ENCODE results near the gene DRAM1. TPM values are rescaled to one million over a fixed set of nuclear protein-coding genes. Genes with fewer than 3 reads are reported as not detected.
A peak's percentile ranks its signal among the peaks of the same experiment; 100 is the strongest.
"Not testable (repeated sequence)": the region's sequence is repeated elsewhere in the genome, so short reads cannot be mapped to it uniquely, and the experiment has no call there.

The DRAM1 gene
- total RNA-seq, 1 experiment from 2014 or later = 16.9 TPM

GRCh38 chr12:101859664-101860607 lies 17.4 kb upstream of the DRAM1 start:
- DNase-seq (ENCODE audit: low spot score) = no peak

- DNase-seq (ENCODE audit: low spot score) = not testable (repeated sequence)
These were observed 15.7 kb upstream of the DRAM1 start for GRCh38 chr12:101861688-101862087.

DNA sequence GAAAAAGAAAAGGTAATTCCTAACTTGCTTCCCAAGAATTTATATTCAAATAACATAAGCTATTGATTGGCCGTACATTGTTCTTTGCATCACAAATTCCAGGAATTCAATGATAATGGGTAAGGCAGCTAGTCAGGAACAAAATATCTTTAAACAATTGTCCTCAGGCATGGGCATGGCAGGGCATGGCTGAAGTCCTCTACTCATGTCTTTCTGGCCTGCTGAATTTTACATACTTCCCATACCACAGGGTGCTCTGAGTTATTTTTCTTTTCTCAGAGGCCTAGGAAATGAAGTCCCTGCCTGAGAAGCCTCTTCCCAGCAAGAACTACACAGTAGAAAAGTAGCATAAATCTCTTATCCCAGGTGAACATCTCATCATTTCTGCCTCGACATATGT lies 15.1 kb upstream of the DRAM1 start:
- no peak for DNase-seq (ENCODE audit: low spot score)

GRCh38 chr12:101863981-101864380 lies 13.4 kb upstream of the DRAM1 start:
- DNase-seq (ENCODE audit: low spot score) = no peak

DNA sequence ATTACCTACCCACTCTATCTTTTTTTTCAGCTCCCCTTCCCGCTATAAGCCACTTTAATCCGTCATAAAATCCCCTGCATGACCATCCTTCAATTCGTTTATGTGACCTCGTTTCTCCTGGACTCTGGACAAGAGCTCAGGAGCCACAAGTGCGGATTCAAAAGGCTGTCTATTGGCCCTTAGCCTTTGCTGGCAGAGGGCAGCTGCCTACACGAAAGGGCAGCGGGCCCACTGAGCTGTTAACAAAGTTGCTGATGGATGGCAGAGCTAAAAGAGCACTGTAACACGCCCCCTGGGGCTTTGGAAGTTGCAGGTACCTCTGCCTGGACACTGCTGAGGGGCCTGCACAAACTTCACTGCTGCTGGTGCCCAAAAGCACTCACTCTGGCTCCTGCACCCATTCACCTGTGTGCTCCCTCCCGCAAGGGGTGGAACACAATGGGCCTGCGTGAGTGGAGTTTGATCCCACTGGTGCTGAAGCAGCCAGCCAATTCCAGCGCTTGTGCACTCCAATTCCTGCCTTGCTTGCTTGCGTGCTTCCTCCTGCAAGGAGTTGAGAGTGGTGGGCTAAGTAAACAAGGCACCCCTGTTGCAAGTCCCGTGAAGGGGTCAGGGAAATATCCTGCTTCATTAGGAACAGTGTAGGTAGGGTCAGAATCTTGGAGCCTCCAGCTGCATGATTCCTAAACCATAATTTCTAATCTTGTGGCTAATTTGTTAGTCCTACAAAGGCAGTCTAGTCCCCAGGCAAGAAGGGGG lies 10.6 kb upstream of the DRAM1 start:
- no peak for DNase-seq (ENCODE audit: low spot score)

GRCh38 chr12:101867619-101868018 lies 9.8 kb upstream of the DRAM1 start:
- not testable (repeated sequence) for DNase-seq (ENCODE audit: low spot score)

DNA sequence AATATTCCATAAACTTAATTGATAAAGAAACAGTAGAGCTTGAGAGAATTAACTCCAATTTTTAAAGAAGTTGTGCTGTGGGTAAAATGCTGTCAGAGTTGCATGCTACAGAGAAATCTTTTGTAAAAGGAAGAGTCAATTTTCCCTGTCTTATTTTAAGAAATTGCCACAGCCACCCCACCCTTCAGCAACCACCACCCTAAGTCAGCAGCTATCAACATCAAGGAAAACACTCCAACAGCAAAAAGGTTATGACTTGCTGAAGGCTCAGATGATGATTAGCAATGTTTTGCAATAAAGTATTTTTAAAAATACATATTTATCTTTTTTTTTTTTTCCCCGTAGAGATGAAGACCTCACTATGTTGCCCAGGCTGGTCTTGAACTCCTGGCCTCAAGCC lies 6.5 kb upstream of the DRAM1 start:
- DNase-seq (ENCODE audit: low spot score) = no peak

GRCh38 chr12:101875162-101875561 lies 2.2 kb upstream of the DRAM1 start:
- DNase-seq (ENCODE audit: low spot score) = no peak

GRCh38 chr12:101876322-101876860 lies 989 bp upstream of the DRAM1 start:
- DNase-seq (ENCODE audit: low spot score) = no peak

- DNase-seq (ENCODE audit: low spot score) = no peak
These were observed 444 bp downstream of the DRAM1 start for GRCh38 chr12:101877806-101878242.

DNA sequence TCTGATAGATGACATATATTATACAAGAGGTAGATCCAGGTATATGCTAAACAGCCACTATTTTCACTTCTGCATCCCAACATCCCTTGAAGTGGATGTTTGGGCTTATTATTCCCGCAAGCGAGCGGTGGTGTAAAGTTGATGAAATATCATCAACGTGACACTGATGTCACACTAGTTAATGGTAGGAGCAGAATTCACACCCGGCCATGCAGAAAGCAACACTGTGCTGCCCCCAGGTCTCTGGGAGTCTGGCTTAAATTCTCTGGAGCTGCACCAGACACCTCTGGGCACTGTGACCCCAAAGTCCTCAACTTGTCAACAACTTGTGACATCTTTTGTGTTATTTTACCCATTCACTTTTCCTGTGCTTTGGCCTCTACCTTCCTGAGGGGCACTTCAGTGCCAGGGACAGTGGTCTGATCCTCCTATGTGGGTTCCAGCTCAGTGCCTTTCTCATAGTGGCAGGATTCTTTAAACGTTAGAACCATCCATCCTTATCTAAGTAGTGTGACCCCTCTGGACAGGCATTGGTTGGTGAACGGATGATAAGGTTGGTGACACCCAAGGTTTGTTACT lies 952 bp downstream of the DRAM1 start:
- DNase-seq (ENCODE audit: low spot score) = no peak

DNA sequence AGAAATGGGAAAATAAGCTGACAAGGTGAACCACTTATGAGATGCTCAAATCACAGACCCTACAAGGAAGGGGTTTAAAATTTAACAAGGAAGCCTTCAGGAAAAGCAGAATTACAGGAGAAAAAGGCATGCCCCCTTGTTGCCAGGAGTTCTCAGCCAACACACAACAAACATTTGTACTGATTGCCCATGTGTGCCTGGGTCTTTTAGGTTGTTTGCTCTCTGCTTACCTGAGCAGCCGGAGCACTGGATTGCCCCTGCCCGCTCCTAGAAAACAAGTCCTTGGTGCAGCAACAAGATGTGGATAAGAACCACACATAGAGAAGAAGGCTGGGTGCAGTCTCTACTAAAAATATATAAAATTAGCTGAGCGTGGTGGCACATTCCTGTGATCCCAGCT lies 3.4 kb downstream of the DRAM1 start:
- DNase-seq (ENCODE audit: low spot score) = no peak

DNA sequence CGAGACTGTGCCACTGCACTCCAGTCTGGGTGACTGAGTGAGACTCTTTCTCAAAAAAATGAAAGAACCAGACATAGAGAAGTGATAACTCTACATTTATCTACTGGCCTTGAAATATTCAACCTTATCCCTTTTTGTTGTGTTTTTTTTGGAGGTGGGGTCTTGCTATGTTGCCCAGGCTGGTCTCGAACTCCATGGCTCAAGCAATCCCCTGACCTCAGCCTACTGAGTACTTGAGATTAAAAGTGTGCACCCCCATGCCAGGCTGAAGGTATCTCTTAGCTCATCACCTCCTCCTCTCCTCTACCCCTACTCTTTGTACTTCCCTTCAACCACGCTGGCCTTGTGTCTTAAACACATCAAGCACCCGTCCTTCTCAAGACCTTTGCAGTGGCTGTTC lies 3.8 kb downstream of the DRAM1 start:
- DNase-seq (ENCODE audit: low spot score) = no peak

GRCh38 chr12:101884174-101884573 lies 6.8 kb downstream of the DRAM1 start:
- DNase-seq (ENCODE audit: low spot score) = no peak

- not testable (repeated sequence) for DNase-seq (ENCODE audit: low spot score)
These were observed 7.5 kb downstream of the DRAM1 start for GRCh38 chr12:101884781-101885340.

DNA sequence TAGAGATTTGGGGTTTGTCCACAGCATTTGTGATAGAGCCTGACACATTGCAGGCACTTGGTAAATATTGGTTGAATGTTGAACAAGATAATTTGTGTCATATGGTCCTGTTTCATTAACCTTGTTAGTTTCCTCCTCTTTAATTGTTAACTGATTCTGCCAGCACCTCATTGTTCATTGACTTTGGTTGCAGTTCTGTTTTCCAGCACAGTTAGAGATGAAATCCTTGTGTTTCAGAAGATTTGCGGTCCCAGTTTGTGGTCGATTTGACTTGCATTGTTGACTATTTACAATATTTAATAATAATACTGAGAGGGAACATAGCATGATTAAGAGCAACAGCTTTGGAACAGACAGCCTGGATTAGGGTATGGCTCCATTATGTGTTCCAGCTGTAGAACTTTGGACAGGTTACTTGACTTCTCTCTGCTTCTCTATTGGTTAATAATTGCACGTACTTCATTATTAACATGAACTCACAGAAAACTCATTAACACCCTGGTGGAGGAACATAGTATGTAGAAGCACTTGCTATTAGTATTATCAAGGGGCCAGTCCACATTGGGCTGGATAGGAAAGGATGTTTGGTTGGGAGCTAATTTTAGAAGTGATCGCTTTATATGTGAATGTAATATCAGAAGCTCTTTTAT lies 8.7 kb downstream of the DRAM1 start:
- DNase-seq (ENCODE audit: low spot score) = no peak

- no peak for DNase-seq (ENCODE audit: low spot score)
These were observed 11.9 kb downstream of the DRAM1 start for GRCh38 chr12:101889211-101889752.

DNA sequence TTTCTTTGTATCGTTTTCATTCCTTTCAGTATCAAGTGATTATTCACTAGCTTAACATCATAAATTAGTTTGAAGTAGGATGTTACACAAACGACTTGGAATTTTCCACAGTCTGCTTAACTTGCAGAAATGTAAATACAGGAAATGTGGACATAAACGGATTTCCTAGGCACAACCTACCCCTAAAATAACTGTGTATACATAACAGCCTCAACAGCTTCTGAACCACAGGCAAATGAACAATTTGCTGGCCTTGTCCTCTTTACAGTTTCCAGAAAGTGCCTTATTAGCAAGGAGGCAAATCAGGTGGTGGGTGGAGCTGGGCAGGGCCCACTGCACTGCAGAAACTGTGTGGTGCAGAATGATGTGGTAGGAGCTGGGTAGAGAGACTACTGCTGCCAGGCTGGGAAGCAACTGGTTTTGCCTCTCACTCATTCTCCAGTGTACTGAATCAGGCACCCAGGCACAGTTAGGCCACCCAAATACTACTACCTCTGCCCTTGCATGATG lies 14.1 kb downstream of the DRAM1 start:
- peak; percentile 82 for DNase-seq (ENCODE audit: low spot score)

- no peak for DNase-seq (ENCODE audit: low spot score)
These were observed 15.4 kb downstream of the DRAM1 start for GRCh38 chr12:101892794-101893193.

GRCh38 chr12:101901777-101902176 lies 24.4 kb downstream of the DRAM1 start:
- DNase-seq (ENCODE audit: low spot score) = no peak

DNA sequence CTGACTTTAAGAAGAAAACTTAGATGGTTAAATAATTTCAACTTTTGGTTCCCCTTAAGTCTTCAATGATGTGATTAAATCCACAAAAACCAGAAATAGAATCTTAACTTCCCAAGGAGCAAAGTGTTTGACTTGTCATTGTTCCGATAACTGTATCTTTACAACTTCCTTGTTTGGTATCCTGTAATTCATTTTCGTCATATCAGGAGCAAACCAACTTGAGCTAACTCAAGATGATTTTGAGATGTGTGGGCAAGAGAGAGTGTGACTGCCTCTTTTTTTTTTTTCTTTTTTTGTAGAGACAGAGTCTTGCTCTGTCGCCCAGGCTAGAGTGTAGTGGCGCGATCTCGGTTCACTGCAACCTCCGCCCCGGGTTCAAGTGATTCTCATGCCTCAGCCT lies 25.3 kb downstream of the DRAM1 start:
- DNase-seq (ENCODE audit: low spot score) = no peak

Measured in H4 (cell line).